SJCRH30 (cell line): ENCODE measurements around the gene CLCNKA. TPM values are rescaled to one million over a fixed set of nuclear protein-coding genes. Genes with fewer than 3 reads are reported as not detected.
"Not testable (repeated sequence)": the region's sequence is repeated elsewhere in the genome, so short reads cannot be mapped to it uniquely, and the experiment has no call there.

ENCODE experiments used
- DNase-seq, 2 experiments: peaks; one replicate each; pipeline ENCODE4 v3.0.0-alpha.2; 2015 to 2020
- H3K27ac ChIP-seq: fragments of 250-450 bp; sonication (Bioruptor Pico); 2 replicates; pipeline ENCODE4 v1.5.1; 2020; ENCODE audit warnings: mild to moderate bottlenecking, moderate library complexity
- H3K27me3 ChIP-seq: fragments of 250-450 bp; sonication (Bioruptor Pico); 2 replicates; pipeline ENCODE4 v1.5.1; 2020; ENCODE audit warnings: mild to moderate bottlenecking, moderate library complexity
- H3K36me3 ChIP-seq: fragments of 250-450 bp; sonication (Bioruptor Pico); 2 replicates; pipeline ENCODE4 v1.5.1; 2020; ENCODE audit warnings: mild to moderate bottlenecking, moderate library complexity
- H3K4me1 ChIP-seq: fragments of 250-450 bp; sonication (Bioruptor Pico); 2 replicates; pipeline ENCODE4 v1.5.1; 2020; ENCODE audit warnings: mild to moderate bottlenecking, moderate library complexity
- H3K4me3 ChIP-seq: fragments of 250-450 bp; sonication (Bioruptor Pico); 2 replicates; pipeline ENCODE4 v1.5.1; 2020; ENCODE audit warnings: mild to moderate bottlenecking, moderate library complexity
- H3K9me3 ChIP-seq: fragments of 250-450 bp; sonication (Bioruptor Pico); replicated peaks from 2 replicates; pipeline ENCODE4 v1.5.1; 2020; ENCODE audit warnings: mild to moderate bottlenecking, moderate library complexity
- total RNA-seq: library from RNA; depleted of rRNA; stranded (reverse); fragments of >200 nt; shearing (Covaris generic); gene quantifications from 2 replicates; pipeline ENCODE4 v1.2.3, GENCODE V29; 2014

Gene CLCNKA
- total RNA-seq, 1 experiment from 2014 or later, result 0.42 TPM

- H3K4me1 ChIP-seq, result no peaks in the 10 kb centered on the region
- H3K4me3 ChIP-seq, result no peak overlapping the region
- no peak overlapping the region for H3K27ac ChIP-seq
- H3K9me3 ChIP-seq, result no peaks in the 10 kb centered on the region
- DNase-seq, result no peak
- H3K27me3 ChIP-seq, result peaks cover 2% of the 10 kb centered on the region
- no peaks in the 10 kb centered on the region for H3K36me3 ChIP-seq
Observed at GRCh38 chr1:15992582-15993500, 29.0 kb upstream of the CLCNKA start.

- DNase-seq, result no peak
- Histone ChIP-seq H3K4me3 (no peak overlapping the region), H3K27me3 (peaks cover 2% of the 10 kb centered on the region), H3K36me3 (no peaks in the 10 kb centered on the region), H3K4me1 (no peaks in the 10 kb centered on the region), H3K9me3 (no peaks in the 10 kb centered on the region), H3K27ac (no peak overlapping the region)
Observed at GRCh38 chr1:15993666-15994065, 28.2 kb upstream of the CLCNKA start.

GRCh38 chr1:15994081-15994480 is 27.8 kb upstream of the CLCNKA start:
- Histone ChIP-seq H3K27me3 (peaks cover 2% of the 10 kb centered on the region), H3K27ac (no peak overlapping the region), H3K4me1 (no peaks in the 10 kb centered on the region), H3K36me3 (no peaks in the 10 kb centered on the region), H3K4me3 (no peak overlapping the region), H3K9me3 (no peaks in the 10 kb centered on the region)
- no peak for DNase-seq

- no peaks in the 10 kb centered on the region for H3K9me3 ChIP-seq
- H3K27ac ChIP-seq, result no peak overlapping the region
- DNase-seq, result peak; percentile 77 to 85
- H3K4me3 ChIP-seq, result no peak overlapping the region
- H3K4me1 ChIP-seq, result no peaks in the 10 kb centered on the region
- H3K27me3 ChIP-seq, result peaks cover 3% of the 10 kb centered on the region
- H3K36me3 ChIP-seq, result no peaks in the 10 kb centered on the region
Observed at GRCh38 chr1:15994590-15995351, 27.1 kb upstream of the CLCNKA start.

GRCh38 chr1:15997076-15997585 is 24.7 kb upstream of the CLCNKA start:
- Histone ChIP-seq H3K36me3 (no peaks in the 10 kb centered on the region), H3K27ac (no peak overlapping the region), H3K4me1 (no peaks in the 10 kb centered on the region), H3K9me3 (no peaks in the 10 kb centered on the region), H3K27me3 (peaks cover 6% of the 10 kb centered on the region; the same call in 1 of the 2 replicates), H3K4me3 (no peak overlapping the region)
- DNase-seq, result no peak

GRCh38 chr1:15997637-15998280 is 24.1 kb upstream of the CLCNKA start:
- no peaks in the 10 kb centered on the region for H3K4me1 ChIP-seq
- no peak overlapping the region for H3K27ac ChIP-seq
- no peaks in the 10 kb centered on the region for H3K36me3 ChIP-seq
- peaks cover 3% of the 10 kb centered on the region; the same call in 1 of the 2 replicates for H3K27me3 ChIP-seq
- H3K4me3 ChIP-seq, result no peak overlapping the region
- peak in 1 of 2 experiments; percentile 25 for DNase-seq
- H3K9me3 ChIP-seq, result no peaks in the 10 kb centered on the region

GRCh38 chr1:15998929-15999328 is 22.9 kb upstream of the CLCNKA start:
- Histone ChIP-seq H3K4me1 (no peaks in the 10 kb centered on the region), H3K36me3 (no peaks in the 10 kb centered on the region), H3K4me3 (no peak overlapping the region), H3K9me3 (no peaks in the 10 kb centered on the region), H3K27ac (no peak overlapping the region), H3K27me3 (peaks cover 3% of the 10 kb centered on the region; the same call in 1 of the 2 replicates)
- DNase-seq, result no peak

- not testable (repeated sequence) for H3K9me3 ChIP-seq, H3K4me3 ChIP-seq, H3K4me1 ChIP-seq, H3K36me3 ChIP-seq, H3K27ac ChIP-seq, H3K27me3 ChIP-seq, DNase-seq
Observed at GRCh38 chr1:16001274-16001673, 20.6 kb upstream of the CLCNKA start.

GRCh38 chr1:16005597-16005996 is 16.2 kb upstream of the CLCNKA start:
- no peaks in the 10 kb centered on the region; the same call in 1 of the 2 replicates for H3K27me3 ChIP-seq
- H3K36me3 ChIP-seq, result no peaks in the 10 kb centered on the region
- H3K4me3 ChIP-seq, result no peak overlapping the region
- H3K9me3 ChIP-seq, result no peaks in the 10 kb centered on the region
- no peaks in the 10 kb centered on the region for H3K4me1 ChIP-seq
- H3K27ac ChIP-seq, result no peak overlapping the region
- DNase-seq, result no peak

- no peak overlapping the region for H3K27ac ChIP-seq
- H3K36me3 ChIP-seq, result no peaks in the 10 kb centered on the region
- no peak for DNase-seq
- H3K4me3 ChIP-seq, result no peak overlapping the region
- no peaks in the 10 kb centered on the region for H3K9me3 ChIP-seq
- no peaks in the 10 kb centered on the region for H3K4me1 ChIP-seq
- no peaks in the 10 kb centered on the region; the same call in 1 of the 2 replicates for H3K27me3 ChIP-seq
Observed at GRCh38 chr1:16006010-16006409, 15.8 kb upstream of the CLCNKA start.

GRCh38 chr1:16006552-16007485 is 15.0 kb upstream of the CLCNKA start:
- Histone ChIP-seq H3K4me1 (no peaks in the 10 kb centered on the region), H3K36me3 (no peaks in the 10 kb centered on the region), H3K27ac (no peak overlapping the region), H3K27me3 (no peaks in the 10 kb centered on the region; the same call in 1 of the 2 replicates), H3K4me3 (no peak overlapping the region), H3K9me3 (no peaks in the 10 kb centered on the region)
- DNase-seq, result no peak

GRCh38 chr1:16007671-16008341 is 14.0 kb upstream of the CLCNKA start:
- no peak overlapping the region for H3K27ac ChIP-seq
- no peak for DNase-seq
- no peaks in the 10 kb centered on the region for H3K36me3 ChIP-seq
- no peaks in the 10 kb centered on the region; the same call in 1 of the 2 replicates for H3K27me3 ChIP-seq
- no peaks in the 10 kb centered on the region for H3K9me3 ChIP-seq
- H3K4me1 ChIP-seq, result no peaks in the 10 kb centered on the region
- H3K4me3 ChIP-seq, result no peak overlapping the region

- Histone ChIP-seq H3K27ac (no peak overlapping the region), H3K4me1 (peaks cover 2% of the 10 kb centered on the region), H3K27me3 (no peaks in the 10 kb centered on the region; the same call in 1 of the 2 replicates), H3K4me3 (no peak overlapping the region), H3K36me3 (no peaks in the 10 kb centered on the region), H3K9me3 (no peaks in the 10 kb centered on the region)
- peak; percentile 86 to 96 for DNase-seq
Observed at GRCh38 chr1:16009030-16009460, 12.8 kb upstream of the CLCNKA start.
